Measurements from ENCODE around the gene MSTO1.
"Not testable (repeated sequence)": the region's sequence is repeated elsewhere in the genome, so short reads cannot be mapped to it uniquely, and the experiment has no call there.

The MSTO1 gene

DNA sequence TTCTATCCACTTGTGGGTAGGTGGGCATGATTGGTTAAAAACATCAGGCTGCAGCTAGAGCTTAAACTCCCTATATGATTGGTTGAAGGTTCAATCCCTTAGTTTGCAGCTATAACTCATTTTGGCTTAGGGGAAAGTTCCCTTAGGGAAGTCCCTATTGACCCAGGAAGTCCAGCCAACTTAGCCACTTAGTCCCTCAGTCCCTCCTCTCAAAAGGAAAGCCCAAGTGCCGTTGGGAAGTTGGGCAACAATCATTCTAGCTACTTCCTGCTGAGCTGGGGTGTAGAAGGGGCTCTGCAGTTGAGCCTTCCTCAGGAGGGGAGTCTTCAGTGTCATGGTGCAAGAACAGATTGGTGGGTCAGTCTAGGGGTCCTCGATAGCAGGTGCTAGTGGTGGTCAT lies 12.2 kb downstream of the MSTO1 start:
- TF ChIP-seq, protein P1, sequence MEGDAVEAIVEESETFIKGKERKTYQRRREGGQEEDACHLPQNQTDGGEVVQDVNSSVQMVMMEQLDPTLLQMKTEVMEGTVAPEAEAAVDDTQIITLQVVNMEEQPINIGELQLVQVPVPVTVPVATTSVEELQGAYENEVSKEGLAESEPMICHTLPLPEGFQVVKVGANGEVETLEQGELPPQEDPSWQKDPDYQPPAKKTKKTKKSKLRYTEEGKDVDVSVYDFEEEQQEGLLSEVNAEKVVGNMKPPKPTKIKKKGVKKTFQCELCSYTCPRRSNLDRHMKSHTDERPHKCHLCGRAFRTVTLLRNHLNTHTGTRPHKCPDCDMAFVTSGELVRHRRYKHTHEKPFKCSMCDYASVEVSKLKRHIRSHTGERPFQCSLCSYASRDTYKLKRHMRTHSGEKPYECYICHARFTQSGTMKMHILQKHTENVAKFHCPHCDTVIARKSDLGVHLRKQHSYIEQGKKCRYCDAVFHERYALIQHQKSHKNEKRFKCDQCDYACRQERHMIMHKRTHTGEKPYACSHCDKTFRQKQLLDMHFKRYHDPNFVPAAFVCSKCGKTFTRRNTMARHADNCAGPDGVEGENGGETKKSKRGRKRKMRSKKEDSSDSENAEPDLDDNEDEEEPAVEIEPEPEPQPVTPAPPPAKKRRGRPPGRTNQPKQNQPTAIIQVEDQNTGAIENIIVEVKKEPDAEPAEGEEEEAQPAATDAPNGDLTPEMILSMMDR (conservative IDR thresholded peaks at IDR 0.05; ENCODE audit: control insufficient read depth, insufficient read depth, low read depth, low read length), result no peak
- no peak overlapping the region for H3K4me3 ChIP-seq (ENCODE audit: control insufficient read depth, low read depth, low read length)
- DNase-seq (ENCODE audit: low read depth), result no peak

- no peak overlapping the region for H3K4me3 ChIP-seq (ENCODE audit: control insufficient read depth, low read depth, low read length)
- DNase-seq (ENCODE audit: low read depth), result no peak
- TF ChIP-seq, protein P1 (conservative IDR thresholded peaks at IDR 0.05; ENCODE audit: control insufficient read depth, insufficient read depth, low read depth, low read length), result no peak
These were observed 13.3 kb downstream of the MSTO1 start for GRCh38 chr1:155623357-155623756.

DNA sequence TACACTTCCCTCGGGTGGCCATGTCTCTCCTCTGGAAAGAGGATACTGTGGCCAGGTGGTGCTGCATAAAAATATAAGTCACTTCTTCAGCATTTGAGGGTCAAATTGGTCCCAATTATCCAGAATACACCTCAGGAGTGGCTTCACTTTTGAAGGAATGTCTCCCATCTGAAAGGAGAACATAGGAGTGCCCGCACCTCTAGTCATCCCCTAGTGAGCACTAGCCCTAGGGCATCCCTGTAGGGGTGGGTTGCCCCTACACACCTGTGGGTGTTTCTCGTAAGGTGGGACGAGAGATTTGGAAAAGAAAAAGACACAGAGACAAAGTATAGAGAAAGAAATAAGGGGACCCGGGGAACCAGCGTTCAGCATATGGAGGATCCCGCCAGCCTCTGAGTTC lies 16.4 kb downstream of the MSTO1 start:
- H3K4me3 ChIP-seq (ENCODE audit: control insufficient read depth, low read depth, low read length); DNase-seq (ENCODE audit: low read depth): not testable (repeated sequence)

DNA sequence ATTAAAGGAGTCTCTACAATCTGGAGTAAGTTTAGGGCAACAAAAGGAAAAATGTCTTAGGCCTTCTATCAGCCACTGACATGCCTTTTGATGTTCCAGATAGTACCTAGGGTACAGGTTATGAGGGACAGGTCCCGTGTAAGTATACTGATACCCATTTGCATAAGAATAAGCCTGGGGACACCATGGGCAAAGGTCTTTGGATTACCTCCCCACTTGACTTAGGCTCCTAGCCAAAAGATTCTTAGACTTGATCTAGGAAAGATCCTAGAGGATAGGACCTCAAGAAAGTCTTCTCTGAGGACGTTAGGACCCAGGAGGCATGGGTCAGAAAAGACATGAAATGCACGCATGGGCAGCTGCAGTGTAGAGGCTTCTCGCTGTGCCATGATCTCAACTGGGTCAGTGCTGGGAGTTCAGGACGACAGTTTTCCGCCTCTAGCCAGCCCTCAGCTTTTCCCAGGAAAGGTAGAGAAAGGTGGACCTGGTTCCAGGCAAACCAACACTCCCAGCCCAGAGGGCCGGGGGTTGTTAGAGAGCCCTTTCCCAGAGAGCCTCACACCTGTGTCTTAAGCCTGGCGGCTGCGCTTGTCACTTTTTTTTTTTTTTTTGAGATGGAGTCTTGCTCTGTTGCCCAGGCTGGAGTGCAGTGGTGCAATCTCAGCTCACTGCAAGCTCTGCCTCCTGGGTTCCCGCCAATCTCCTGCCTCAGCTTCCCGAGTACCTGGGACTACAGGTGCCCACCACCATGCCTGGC lies 26.6 kb downstream of the MSTO1 start:
- no peak overlapping the region for H3K4me3 ChIP-seq (ENCODE audit: control insufficient read depth, low read depth, low read length)
- TF ChIP-seq, protein P1 (conservative IDR thresholded peaks at IDR 0.05; ENCODE audit: control insufficient read depth, insufficient read depth, low read depth, low read length), result no peak

GRCh38 chr1:155640367-155640766 lies 30.3 kb downstream of the MSTO1 start:
- no peak for DNase-seq (ENCODE audit: low read depth)
- no peak overlapping the region for H3K4me3 ChIP-seq (ENCODE audit: control insufficient read depth, low read depth, low read length)
- TF ChIP-seq, protein P1 (conservative IDR thresholded peaks at IDR 0.05; ENCODE audit: control insufficient read depth, insufficient read depth, low read depth, low read length), result no peak

More for the DNA sequence above, 26.6 kb downstream of the MSTO1 start:
- DNase-seq (ENCODE audit: low read depth), result no peak

DNA sequence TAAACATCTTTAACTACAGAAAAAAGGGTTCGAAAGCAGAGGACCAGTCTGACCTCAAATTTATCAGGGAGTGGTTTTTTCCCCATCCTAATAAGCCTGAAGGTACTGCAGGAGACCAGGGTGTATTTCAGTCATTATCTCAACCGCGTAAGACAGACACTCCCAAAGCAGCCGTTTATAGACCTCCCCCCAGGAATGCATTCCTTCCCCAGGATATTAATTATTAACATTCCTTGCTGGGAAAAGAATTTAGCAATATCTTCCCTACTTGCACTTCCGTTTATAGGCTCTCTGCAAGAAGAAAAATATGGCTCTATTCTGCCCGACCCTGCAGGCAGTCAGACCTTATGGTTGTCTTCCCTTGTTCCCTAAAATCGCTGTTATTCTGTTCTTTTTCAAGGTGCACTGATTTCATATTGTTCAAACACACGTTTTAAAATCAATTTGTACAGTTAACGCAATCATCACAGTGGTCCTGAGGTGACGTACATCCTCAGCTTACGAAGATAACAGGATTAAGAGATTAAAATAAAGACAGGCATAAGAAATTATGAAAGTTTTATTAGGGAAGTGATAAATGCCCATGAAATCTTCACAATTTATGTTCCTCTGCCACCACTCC lies 32.7 kb downstream of the MSTO1 start:
- H3K4me3 ChIP-seq (ENCODE audit: control insufficient read depth, low read depth, low read length); DNase-seq (ENCODE audit: low read depth): not testable (repeated sequence)

GRCh38 chr1:155643230-155643629 lies 33.2 kb downstream of the MSTO1 start:
- no peak for DNase-seq (ENCODE audit: low read depth)
- no peak overlapping the region for H3K4me3 ChIP-seq (ENCODE audit: control insufficient read depth, low read depth, low read length)
- TF ChIP-seq, protein P1 (conservative IDR thresholded peaks at IDR 0.05; ENCODE audit: control insufficient read depth, insufficient read depth, low read depth, low read length), result no peak

Measured in fibroblast of mammary gland (primary cell).